GM12874 (cell line): ENCODE data around the gene SYNDIG1L.

Experiments
- CTCF ChIP-seq: IDR thresholded peaks from 2 replicates; pipeline ENCODE4 v1.5.1; 2011; ENCODE audit warnings: low read depth, mild to moderate bottlenecking, control low read depth, low read length, moderate library complexity; ENCODE audit not compliant: insufficient read depth

Gene SYNDIG1L

GRCh38 chr14:74444866-74445265, 18.9 kb upstream of the SYNDIG1L start:
- TF ChIP-seq CTCF = no peak

GRCh38 chr14:74442757-74443156, 16.7 kb upstream of the SYNDIG1L start:
- TF ChIP-seq CTCF = no peak

GRCh38 chr14:74441113-74441512, 15.1 kb upstream of the SYNDIG1L start:
- no peak for TF ChIP-seq CTCF

GRCh38 chr14:74438351-74438915, 12.4 kb upstream of the SYNDIG1L start:
- no peak for TF ChIP-seq CTCF

GRCh38 chr14:74437496-74438053, 11.6 kb upstream of the SYNDIG1L start:
- TF ChIP-seq CTCF = no peak

- TF ChIP-seq CTCF = no peak
Observed at GRCh38 chr14:74434294-74434693, 8.3 kb upstream of the SYNDIG1L start.

- no peak for TF ChIP-seq CTCF
Observed at GRCh38 chr14:74429991-74430390, 4.0 kb upstream of the SYNDIG1L start.
